Measurements from ENCODE around the gene NIN. TPM values are rescaled to one million over a fixed set of nuclear protein-coding genes. Genes with fewer than 3 reads are reported as not detected.

NIN gene
- total and polyA plus RNA-seq, 2 donors (not counting 1 experiment from before 2014, with no cell fraction given) = 22.8 to 37.5 TPM

- no peak within 1 kb of the TSS for H3K9ac ChIP-seq (ENCODE audit: insufficient read depth, low read length)
- H3K4me1 ChIP-seq (ENCODE audit: control insufficient read depth, extremely low read depth, insufficient read depth, low read length) = no peaks in the 10 kb centered on the region
- peak within 1 kb of the TSS in 1 of 4 experiments; percentile 5 for H3K4me3 ChIP-seq (replicated peaks in 1 of 4; ENCODE audit: control extremely low read depth in 1 of 4, insufficient read depth in 1 of 4, low read depth in 3 of 4, low read length in 4 of 4)
- H3K79me2 ChIP-seq (ENCODE audit: control insufficient read depth, insufficient read depth, low read length) = no peaks in the 10 kb centered on the region
- H3K4me2 ChIP-seq (ENCODE audit: extremely low read depth, insufficient read depth, low read length) = peak within 1 kb of the TSS; percentile 63
- H2AFZ ChIP-seq (ENCODE audit: low read length) = peak within 1 kb of the TSS; percentile 4
- H3K27ac ChIP-seq (ENCODE audit: insufficient read depth, low read length) = no peak within 1 kb of the TSS
- H3K9me3 ChIP-seq (ENCODE audit: control insufficient read depth, insufficient read depth, low read depth, low read length) = no peaks in the 10 kb centered on the region
- H3K36me3 ChIP-seq (ENCODE audit: control insufficient read depth, insufficient read depth, low read length) = no peaks in the 10 kb centered on the region
- H4K20me1 ChIP-seq (ENCODE audit: control insufficient read depth, extremely low read depth, insufficient read depth, low read length) = no peaks in the 10 kb centered on the region
- DNase-seq (ENCODE audit: low read depth in 2 of 2) = peak; percentile 14 to 18
- no peak for TF ChIP-seq EZH2 (IDR thresholded peaks at IDR 0.05; ENCODE audit: low read length, missing control alignments)
- peaks cover 21% of the 10 kb centered on the region for H3K27me3 ChIP-seq (ENCODE audit: control insufficient read depth, insufficient read depth, low read length)
Observed at GRCh38 chr14:50871914-50872732, 41.2 kb upstream of the NIN start, which contains the start of gene ABHD12B. Gene ABHD12B, plus strand, starts transcription at chr14:50872053. Its CDS starts 122 bp downstream, at chr14:50872175.

GRCh38 chr14:50871228-50871627 lies 40.3 kb upstream of the NIN start:
- no peak for DNase-seq (ENCODE audit: low read depth in 2 of 2)
- Histone ChIP-seq H3K36me3 (ENCODE audit: control insufficient read depth, insufficient read depth, low read length) (no peaks in the 10 kb centered on the region), H3K9me3 (ENCODE audit: control insufficient read depth, insufficient read depth, low read depth, low read length) (no peaks in the 10 kb centered on the region), H4K20me1 (ENCODE audit: control insufficient read depth, extremely low read depth, insufficient read depth, low read length) (no peaks in the 10 kb centered on the region), H3K27me3 (ENCODE audit: control insufficient read depth, insufficient read depth, low read length) (peaks cover 15% of the 10 kb centered on the region), H3K4me1 (ENCODE audit: control insufficient read depth, extremely low read depth, insufficient read depth, low read length) (no peaks in the 10 kb centered on the region), H2AFZ (ENCODE audit: low read length) (no peak overlapping the region), H3K9ac (ENCODE audit: insufficient read depth, low read length) (no peak overlapping the region), H3K79me2 (ENCODE audit: control insufficient read depth, insufficient read depth, low read length) (no peaks in the 10 kb centered on the region), H3K27ac (ENCODE audit: insufficient read depth, low read length) (no peak overlapping the region), H3K4me2 (ENCODE audit: extremely low read depth, insufficient read depth, low read length) (no peak overlapping the region), H3K4me3 (replicated peaks in 1 of 4; ENCODE audit: control extremely low read depth in 1 of 4, insufficient read depth in 1 of 4, low read depth in 3 of 4, low read length in 4 of 4) (no peak overlapping the region)
- TF ChIP-seq EZH2 (IDR thresholded peaks at IDR 0.05; ENCODE audit: low read length, missing control alignments) = no peak
- TF ChIP-seq, protein P1, sequence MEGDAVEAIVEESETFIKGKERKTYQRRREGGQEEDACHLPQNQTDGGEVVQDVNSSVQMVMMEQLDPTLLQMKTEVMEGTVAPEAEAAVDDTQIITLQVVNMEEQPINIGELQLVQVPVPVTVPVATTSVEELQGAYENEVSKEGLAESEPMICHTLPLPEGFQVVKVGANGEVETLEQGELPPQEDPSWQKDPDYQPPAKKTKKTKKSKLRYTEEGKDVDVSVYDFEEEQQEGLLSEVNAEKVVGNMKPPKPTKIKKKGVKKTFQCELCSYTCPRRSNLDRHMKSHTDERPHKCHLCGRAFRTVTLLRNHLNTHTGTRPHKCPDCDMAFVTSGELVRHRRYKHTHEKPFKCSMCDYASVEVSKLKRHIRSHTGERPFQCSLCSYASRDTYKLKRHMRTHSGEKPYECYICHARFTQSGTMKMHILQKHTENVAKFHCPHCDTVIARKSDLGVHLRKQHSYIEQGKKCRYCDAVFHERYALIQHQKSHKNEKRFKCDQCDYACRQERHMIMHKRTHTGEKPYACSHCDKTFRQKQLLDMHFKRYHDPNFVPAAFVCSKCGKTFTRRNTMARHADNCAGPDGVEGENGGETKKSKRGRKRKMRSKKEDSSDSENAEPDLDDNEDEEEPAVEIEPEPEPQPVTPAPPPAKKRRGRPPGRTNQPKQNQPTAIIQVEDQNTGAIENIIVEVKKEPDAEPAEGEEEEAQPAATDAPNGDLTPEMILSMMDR (conservative IDR thresholded peaks at IDR 0.05 in 1 of 2, IDR thresholded peaks at IDR 0.05 in 1 of 2; ENCODE audit: low read depth in 1 of 2, low read length in 2 of 2) = no peak

- TF ChIP-seq, protein P1 (conservative IDR thresholded peaks at IDR 0.05 in 1 of 2, IDR thresholded peaks at IDR 0.05 in 1 of 2; ENCODE audit: low read depth in 1 of 2, low read length in 2 of 2) = no peak
- TF ChIP-seq EZH2 (IDR thresholded peaks at IDR 0.05; ENCODE audit: low read length, missing control alignments) = no peak
- Histone ChIP-seq H3K79me2 (ENCODE audit: control insufficient read depth, insufficient read depth, low read length) (no peaks in the 10 kb centered on the region), H3K36me3 (ENCODE audit: control insufficient read depth, insufficient read depth, low read length) (no peaks in the 10 kb centered on the region), H3K9me3 (ENCODE audit: control insufficient read depth, insufficient read depth, low read depth, low read length) (no peaks in the 10 kb centered on the region), H3K9ac (ENCODE audit: insufficient read depth, low read length) (no peak overlapping the region), H3K27ac (ENCODE audit: insufficient read depth, low read length) (peak overlapping the region; percentile 50), H3K4me2 (ENCODE audit: extremely low read depth, insufficient read depth, low read length) (peak overlapping the region; percentile 45), H3K4me3 (replicated peaks in 1 of 4; ENCODE audit: control extremely low read depth in 1 of 4, insufficient read depth in 1 of 4, low read depth in 3 of 4, low read length in 4 of 4) (peak overlapping the region in 1 of 4 experiments; percentile 3), H4K20me1 (ENCODE audit: control insufficient read depth, extremely low read depth, insufficient read depth, low read length) (no peaks in the 10 kb centered on the region), H2AFZ (ENCODE audit: low read length) (peak overlapping the region; percentile 92), H3K27me3 (ENCODE audit: control insufficient read depth, insufficient read depth, low read length) (no peaks in the 10 kb centered on the region), H3K4me1 (ENCODE audit: control insufficient read depth, extremely low read depth, insufficient read depth, low read length) (peaks cover 2% of the 10 kb centered on the region)
- DNase-seq (ENCODE audit: low read depth in 2 of 2) = peak; percentile 3 to 64
Observed at GRCh38 chr14:50865391-50866076, 34.6 kb upstream of the NIN start.
